ENCODE measurements around the gene RNASE13.
A peak's percentile ranks its signal among the peaks of the same experiment; 100 is the strongest.
"Not testable (repeated sequence)": the region's sequence is repeated elsewhere in the genome, so short reads cannot be mapped to it uniquely, and the experiment has no call there.

The RNASE13 gene

GRCh38 chr14:21019366-21019765 is 15.2 kb downstream of the RNASE13 start:
- DNase-seq, result peak; percentile 45

- DNase-seq, result no peak
Observed at GRCh38 chr14:21018781-21019180, 15.8 kb downstream of the RNASE13 start.

- DNase-seq, result no peak
Observed at GRCh38 chr14:21018286-21018685, 16.3 kb downstream of the RNASE13 start.

GRCh38 chr14:21017528-21018245 is 16.9 kb downstream of the RNASE13 start:
- no peak for DNase-seq

DNA sequence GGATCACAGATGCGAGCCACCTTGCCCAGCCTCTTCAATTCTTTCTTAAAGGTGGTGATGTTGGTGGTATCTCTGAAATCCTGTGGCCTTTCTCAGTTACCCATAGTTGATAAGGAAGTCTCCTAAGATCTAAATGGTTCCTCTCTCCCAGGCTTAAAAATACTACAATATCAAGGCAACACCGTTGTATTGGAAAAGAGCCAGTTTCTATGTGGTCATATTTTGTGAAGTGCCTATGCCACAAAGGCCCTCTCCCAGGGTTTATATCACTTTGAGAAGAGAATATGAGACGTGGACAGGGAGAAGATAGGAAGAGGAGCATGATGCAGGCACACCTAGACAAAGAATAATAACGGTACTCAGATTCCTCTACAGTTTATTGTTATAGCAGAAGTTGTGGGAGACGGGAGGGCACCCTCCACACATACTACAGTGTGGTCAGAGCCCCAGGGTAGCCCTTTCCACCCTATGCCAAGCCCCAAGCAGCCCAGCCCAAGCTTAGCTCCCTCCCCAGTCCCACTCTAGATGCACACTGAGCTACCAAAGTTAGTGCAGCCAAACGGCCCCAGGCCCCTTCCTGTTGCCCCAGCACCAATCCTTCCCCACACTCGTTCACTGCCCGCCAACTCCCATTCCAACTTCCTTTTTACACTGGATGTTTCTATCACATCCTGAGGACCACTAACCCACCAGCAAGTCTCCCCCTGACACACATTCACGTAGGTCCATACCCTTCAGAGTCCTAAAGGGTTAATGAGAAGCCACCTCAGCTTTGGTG is 18.0 kb downstream of the RNASE13 start:
- DNase-seq, result no peak

- DNase-seq, result no peak
Observed at GRCh38 chr14:21015312-21015711, 19.3 kb downstream of the RNASE13 start.

DNA sequence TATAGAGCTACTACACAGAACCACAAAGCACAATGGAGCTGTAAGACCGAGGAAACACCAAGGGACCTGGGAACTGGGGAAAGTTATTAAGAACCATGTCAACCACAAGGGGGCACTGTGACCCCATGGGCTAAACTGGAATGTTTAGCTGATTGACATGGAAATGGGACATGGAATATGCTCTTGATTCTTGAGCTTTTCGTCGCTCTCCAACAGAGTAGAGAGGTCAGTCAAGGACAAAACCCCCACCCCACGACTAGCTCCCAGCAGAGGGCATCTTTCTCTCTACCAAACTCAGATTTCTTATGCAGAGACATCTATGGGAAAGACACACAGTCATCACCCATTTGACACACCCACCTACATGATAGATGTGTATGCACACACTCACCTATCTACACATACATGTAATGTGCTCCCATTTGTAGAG is 19.8 kb downstream of the RNASE13 start:
- peak; percentile 91 for DNase-seq

DNA sequence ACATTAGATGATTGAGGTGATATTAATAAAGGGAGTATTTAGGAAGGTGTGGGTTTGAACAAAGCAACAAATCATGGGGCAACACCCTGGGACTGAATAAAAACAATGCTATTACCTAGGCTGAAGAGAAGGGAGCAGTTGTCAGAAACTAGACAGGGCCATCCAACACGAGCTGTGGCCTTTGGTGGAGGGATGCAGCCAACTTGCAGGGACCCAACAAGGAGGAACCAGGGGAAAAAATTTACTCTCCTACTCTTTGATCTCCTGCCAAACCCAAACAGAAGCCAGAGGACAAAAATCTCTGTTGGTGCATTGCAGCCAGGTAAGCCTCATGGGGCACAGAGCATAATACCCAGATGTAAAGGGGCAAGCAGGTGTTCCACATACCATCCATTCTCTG is 23.5 kb downstream of the RNASE13 start:
- peak; percentile 15 for DNase-seq

DNA sequence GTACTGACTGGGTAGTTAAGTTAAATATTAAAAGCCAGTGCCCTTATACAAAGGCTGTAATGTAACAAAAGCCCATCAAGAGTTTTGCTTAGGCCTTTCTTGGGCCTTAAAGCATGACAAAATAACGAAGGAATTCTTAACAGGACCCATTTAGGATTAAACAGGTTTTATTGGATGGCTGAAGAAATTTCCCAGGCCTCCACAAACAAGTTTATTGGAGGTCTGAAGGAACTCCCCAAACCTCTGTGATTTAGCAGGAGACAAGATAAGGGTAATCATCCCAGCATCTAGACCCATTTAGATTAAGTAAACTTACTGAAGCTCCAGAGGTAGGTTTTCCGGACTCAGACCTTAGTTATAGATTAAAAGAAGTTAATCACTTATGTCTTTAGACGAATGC is 24.9 kb downstream of the RNASE13 start:
- DNase-seq, result not testable (repeated sequence)

DNA sequence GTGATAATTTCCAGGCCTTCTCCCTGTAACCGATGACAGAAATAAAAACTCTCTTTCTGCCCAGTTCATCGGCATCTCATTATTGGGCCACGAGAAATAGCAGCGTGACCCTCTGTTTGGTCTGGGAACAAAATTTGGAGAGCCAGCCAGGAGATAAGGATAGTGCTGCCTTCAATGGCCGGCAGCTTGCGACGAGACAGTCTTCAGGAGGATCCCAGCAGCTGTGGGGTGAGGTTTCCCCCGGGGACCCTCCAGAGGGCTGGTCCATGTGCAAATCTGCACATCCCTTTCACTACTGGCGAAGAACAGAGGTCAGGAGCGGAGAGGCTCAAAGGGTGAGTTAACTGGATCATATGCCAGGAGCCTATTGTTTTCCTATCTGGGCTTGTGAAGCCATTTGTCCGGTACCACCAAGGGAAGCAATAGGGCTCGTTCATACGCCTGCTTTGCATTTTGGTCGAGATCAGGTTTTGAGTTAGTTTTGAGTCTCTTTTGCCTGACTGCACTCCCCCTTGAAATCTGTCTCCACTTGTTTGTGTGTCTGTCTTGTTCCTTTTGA is 30.7 kb downstream of the RNASE13 start:
- DNase-seq, result no peak

- no peak for DNase-seq
Observed at GRCh38 chr14:21001218-21001617, 33.4 kb downstream of the RNASE13 start.

DNA sequence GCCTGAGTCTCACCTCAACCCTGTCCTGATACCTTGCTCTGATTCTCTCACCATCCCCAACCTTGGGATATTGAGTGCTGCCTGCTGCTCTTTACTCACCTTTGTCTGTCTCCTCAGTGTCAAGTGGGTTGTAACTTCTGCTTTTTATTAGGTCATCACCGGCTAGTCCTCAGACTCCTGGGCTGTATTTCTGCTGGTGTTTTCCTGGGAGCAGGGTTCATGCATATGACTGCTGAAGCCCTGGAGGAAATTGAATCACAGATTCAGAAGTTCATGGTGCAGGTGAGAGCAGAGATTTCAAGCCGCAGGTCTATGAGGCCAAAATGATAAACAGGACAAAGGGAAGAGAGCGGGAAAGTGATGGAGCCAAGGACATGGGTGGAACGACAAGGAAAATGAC is 35.0 kb downstream of the RNASE13 start:
- no peak for DNase-seq

DNA sequence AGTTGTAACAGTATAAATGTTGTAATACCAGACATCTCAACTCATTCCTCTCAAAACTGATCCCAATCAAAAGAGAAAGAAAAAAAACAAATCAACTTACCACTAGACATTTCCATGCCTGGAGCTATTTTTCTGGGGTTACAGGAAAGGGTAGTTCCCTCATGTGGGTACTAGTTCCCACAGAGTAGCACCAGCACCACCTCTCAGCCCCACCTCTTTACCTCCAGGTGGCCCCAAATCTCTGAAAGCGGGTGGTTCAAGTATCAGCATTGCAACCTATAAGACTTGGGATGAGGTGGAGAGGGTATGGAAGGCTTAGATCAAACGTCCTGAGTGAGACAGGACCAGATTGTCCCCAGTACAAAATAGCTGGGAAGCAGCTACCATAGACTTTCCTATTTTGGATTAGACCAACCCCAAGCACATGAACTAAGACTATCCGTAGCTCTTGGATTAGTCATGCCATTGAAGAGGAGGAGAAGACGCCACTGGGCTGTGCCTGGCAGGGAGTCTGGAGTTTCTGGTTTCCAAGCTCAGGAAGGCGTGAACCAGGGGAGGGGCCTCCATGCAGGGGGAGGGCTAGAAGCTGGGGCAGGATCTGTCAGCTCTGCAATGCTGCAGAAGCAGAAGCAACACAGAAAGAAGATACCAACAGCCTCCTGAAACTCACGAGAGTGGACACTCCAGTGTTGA is 35.8 kb downstream of the RNASE13 start, which contains the start of gene SLC39A2:
Gene SLC39A2 (plus strand): TSS at position 620 of the 693 bp plus-strand sequence. CDS start 154 bp downstream, outside the sequence.
- peak; percentile 96 for DNase-seq

DNA sequence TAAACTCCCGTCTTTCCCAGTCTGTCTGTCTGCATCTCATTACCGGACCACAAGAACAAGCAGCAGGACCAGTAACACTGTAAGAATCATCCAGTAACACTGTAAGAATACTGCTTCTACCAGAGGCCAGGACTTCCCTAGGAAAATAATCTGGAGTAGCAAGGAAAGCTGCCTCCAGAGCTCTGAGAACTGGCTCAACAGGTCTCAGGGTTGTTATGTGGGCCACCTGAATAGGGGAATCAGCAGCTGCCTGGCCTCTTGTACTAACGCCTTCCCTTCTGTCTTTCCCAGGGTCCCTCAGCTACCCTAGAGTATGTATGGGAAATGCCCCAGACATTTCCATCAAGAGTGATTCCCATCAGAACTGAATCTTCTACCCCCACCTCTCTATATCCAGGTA is 36.5 kb downstream of the RNASE13 start:
- peak; percentile 82 for DNase-seq

- DNase-seq, result no peak
Observed at GRCh38 chr14:20997564-20997963, 37.0 kb downstream of the RNASE13 start.

DNA sequence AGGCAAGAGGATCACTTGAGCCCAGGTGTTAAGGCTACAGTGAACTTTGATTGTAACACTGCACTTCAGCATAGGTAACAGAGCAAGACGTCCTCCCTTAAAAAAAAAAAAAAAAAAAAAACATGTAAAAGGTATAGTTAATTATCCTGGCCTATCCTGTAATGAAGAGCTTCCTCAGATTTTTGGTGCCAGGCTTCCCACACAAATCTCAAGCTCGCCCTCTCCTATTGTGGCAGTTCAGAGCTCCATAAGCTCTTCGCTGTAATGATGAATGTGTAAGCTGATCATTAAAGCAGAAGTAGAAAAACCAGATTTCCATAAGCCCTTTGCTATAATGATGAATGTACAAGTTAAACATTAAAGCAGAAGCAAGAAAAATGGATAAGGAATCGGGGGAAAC is 37.5 kb downstream of the RNASE13 start:
- no peak for DNase-seq

DNA sequence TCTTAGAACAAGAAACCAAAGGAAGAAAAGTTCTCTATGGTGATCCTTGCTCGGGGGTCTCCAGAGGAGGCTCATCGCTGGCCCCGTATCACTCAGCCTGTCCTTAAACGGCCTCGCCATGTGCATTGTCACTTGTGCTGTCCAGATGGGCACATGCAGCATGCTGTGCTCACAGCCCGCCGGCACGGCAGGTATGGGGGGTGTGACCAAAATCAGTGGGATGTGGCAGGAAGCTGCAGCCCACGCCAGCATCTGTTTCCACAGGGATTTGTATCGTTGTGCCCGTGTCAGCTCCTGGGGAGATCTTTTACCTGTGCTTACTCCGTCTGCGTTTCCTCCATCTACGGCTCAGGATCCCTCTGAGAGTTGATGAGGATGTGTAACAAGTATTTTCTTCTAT is 38.1 kb downstream of the RNASE13 start:
- DNase-seq, result no peak

- DNase-seq, result peak; percentile 98
Observed at GRCh38 chr14:20989787-20990600, 44.6 kb downstream of the RNASE13 start, which contains the start of gene METTL17. Gene METTL17 (plus strand): TSS chr14:20989980. CDS start chr14:20990003, 23 bp downstream.

DNA sequence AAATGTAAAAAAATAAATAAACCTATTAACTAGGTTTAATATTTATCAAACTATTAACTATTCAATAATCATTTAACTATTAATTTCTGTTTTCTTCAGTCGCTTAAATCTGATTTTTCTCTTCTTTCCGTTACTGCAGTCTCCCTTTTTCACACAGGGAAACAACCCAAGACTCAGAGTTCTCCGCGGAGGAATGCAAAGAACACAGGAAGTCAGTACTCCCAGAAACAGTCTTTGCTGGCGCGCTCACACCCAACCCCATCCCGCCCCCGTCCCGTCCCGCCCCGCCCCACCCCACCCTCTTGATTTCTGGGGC is 45.2 kb downstream of the RNASE13 start:
- no peak for DNase-seq

- no peak for DNase-seq
Observed at GRCh38 chr14:20988717-20989470, 45.7 kb downstream of the RNASE13 start.

DNA sequence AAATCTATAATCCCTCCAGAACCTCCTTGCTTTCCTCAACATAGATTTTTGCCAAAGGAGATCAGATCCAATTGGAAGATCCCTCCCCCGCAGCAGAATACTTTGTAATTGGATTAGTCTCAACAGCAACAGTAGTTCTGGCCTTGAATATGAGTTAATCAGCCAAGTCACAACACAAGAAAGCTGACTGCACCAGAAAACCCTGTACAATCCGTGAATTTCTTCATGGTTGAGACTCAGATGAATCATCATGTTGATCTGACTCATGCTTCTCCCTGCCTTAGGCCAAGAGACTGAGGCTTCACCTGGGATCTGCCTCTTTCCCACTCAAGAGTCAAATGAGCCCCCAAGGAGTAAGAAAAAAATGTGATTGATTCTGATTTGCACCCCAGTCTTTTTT is 47.8 kb downstream of the RNASE13 start:
- DNase-seq, result peak; percentile 68

DNA sequence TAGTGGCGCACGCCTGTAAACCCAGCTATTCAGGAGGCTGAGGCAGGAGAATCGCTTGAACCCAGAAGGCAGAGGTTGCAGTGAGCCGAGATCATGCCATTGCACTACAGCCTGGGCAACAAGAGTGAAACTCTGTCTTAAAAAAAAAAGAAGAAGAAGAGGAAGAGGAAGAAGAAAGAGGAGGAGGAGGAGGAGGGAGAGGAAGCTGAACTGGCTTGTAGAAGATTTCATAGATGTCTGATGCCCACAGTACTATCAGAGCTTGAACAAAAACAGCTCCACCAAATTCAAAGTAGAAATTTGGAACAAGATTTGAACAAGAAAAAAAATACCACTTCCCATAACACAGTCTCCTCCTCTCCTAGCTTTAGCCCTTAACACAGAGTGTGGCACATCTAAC is 49.0 kb downstream of the RNASE13 start:
- DNase-seq, result not testable (repeated sequence)

All from islet precursor cell (in vitro differentiated cells).